Type B pancreatic cell (in vitro differentiated cells): ENCODE measurements around the gene INPP1. TPM values are rescaled to one million over a fixed set of nuclear protein-coding genes. Genes with fewer than 3 reads are reported as not detected.

Source experiments
- DNase-seq: peaks from one replicate; pipeline ENCODE4 v3.0.0; 2021; ENCODE audit warnings: mixed read lengths; ENCODE audit not compliant: unreplicated experiment; ENCODE audit errors: extremely low spot score
- H3K27ac Mint-ChIP-seq: 2 replicates; pipeline ENCODE4 v1.8.0; 2021; ENCODE audit warnings: mild to moderate bottlenecking, mixed read lengths
- H3K27me3 Mint-ChIP-seq: 2 replicates; pipeline ENCODE4 v1.8.0; 2021; ENCODE audit warnings: mixed read lengths
- H3K36me3 Mint-ChIP-seq: 2 replicates; pipeline ENCODE4 v1.8.0; 2021; ENCODE audit warnings: mixed read lengths
- H3K4me1 Mint-ChIP-seq: one replicate; pipeline ENCODE4 v1.8.0; 2021; ENCODE audit warnings: mixed read lengths; ENCODE audit not compliant: unreplicated experiment
- H3K4me3 Mint-ChIP-seq: 2 replicates; pipeline ENCODE4 v1.8.0; 2021; ENCODE audit warnings: mild to moderate bottlenecking, mixed read lengths
- H3K9me3 Mint-ChIP-seq: 2 replicates; pipeline ENCODE4 v1.8.0; 2021; ENCODE audit warnings: mixed read lengths
- CTCF ChIP-seq: fragments of 200-600 bp; sonication (generic); conservative IDR thresholded peaks from 2 replicates; pipeline ENCODE4 v1.5.0; 2021; ENCODE audit warnings: antibody characterized with exemption, mild to moderate bottlenecking
- total RNA-seq: library from RNA; stranded (reverse); gene quantifications from 2 replicates; pipeline ENCODE4 v1.2.1, GENCODE V29; 2021; ENCODE audit warnings: low replicate concordance

INPP1 gene
- total RNA-seq, 1 donor from 2014 or later = 17.2 TPM

GRCh38 chr2:190318931-190319554, 24.3 kb upstream of the INPP1 start:
- Mint-ChIP-seq H3K27me3 (no peaks in the 10 kb centered on the region), H3K27ac (peak overlapping the region; percentile 94), H3K9me3 (no peaks in the 10 kb centered on the region), H3K36me3 (peaks cover 11% of the 10 kb centered on the region), H3K4me3 (peak overlapping the region; percentile 99), H3K4me1 (peaks cover 24% of the 10 kb centered on the region)
- DNase-seq = no peak
- no peak for TF ChIP-seq CTCF

GRCh38 chr2:190319555-190320498, 23.6 kb upstream of the INPP1 start, which contains the start of gene HIBCH:
Gene HIBCH, minus strand, starts transcription at chr2:190319826. Its CDS starts 76 bp downstream, at chr2:190319750.
- peaks cover 24% of the 10 kb centered on the region for H3K4me1 Mint-ChIP-seq
- H3K36me3 Mint-ChIP-seq = peaks cover 11% of the 10 kb centered on the region
- peak; percentile 98 for DNase-seq
- peak within 1 kb of the TSS; percentile 94 for H3K27ac Mint-ChIP-seq
- H3K27me3 Mint-ChIP-seq = no peaks in the 10 kb centered on the region
- TF ChIP-seq CTCF = peak; percentile 89
- no peaks in the 10 kb centered on the region for H3K9me3 Mint-ChIP-seq
- H3K4me3 Mint-ChIP-seq = peak within 1 kb of the TSS; percentile 99

GRCh38 chr2:190320696-190321095, 22.7 kb upstream of the INPP1 start:
- peak overlapping the region; percentile 94 for H3K27ac Mint-ChIP-seq
- no peaks in the 10 kb centered on the region for H3K27me3 Mint-ChIP-seq
- TF ChIP-seq CTCF = no peak
- H3K4me1 Mint-ChIP-seq = peaks cover 19% of the 10 kb centered on the region
- no peaks in the 10 kb centered on the region for H3K9me3 Mint-ChIP-seq
- H3K4me3 Mint-ChIP-seq = no peak overlapping the region
- H3K36me3 Mint-ChIP-seq = peaks cover 5% of the 10 kb centered on the region
- no peak for DNase-seq

- peaks cover 4% of the 10 kb centered on the region for H3K4me1 Mint-ChIP-seq
- no peaks in the 10 kb centered on the region for H3K36me3 Mint-ChIP-seq
- no peaks in the 10 kb centered on the region for H3K27me3 Mint-ChIP-seq
- DNase-seq = no peak
- H3K27ac Mint-ChIP-seq = no peak overlapping the region
- no peak overlapping the region for H3K4me3 Mint-ChIP-seq
- H3K9me3 Mint-ChIP-seq = no peaks in the 10 kb centered on the region
- TF ChIP-seq CTCF = no peak
Observed at GRCh38 chr2:190323406-190323805, 20.0 kb upstream of the INPP1 start.

- no peaks in the 10 kb centered on the region for H3K9me3 Mint-ChIP-seq
- TF ChIP-seq CTCF = no peak
- no peak overlapping the region for H3K4me3 Mint-ChIP-seq
- H3K36me3 Mint-ChIP-seq = no peaks in the 10 kb centered on the region
- no peak for DNase-seq
- H3K27me3 Mint-ChIP-seq = no peaks in the 10 kb centered on the region
- H3K27ac Mint-ChIP-seq = no peak overlapping the region
- no peaks in the 10 kb centered on the region for H3K4me1 Mint-ChIP-seq
Observed at GRCh38 chr2:190325588-190325987, 17.8 kb upstream of the INPP1 start.
